H1 (cell line): Measurements from ENCODE around the gene LARP1. TPM values are rescaled to one million over a fixed set of nuclear protein-coding genes. Genes with fewer than 3 reads are reported as not detected.

Experiments used
- CHD7 ChIP-seq: fragments of 300-600 bp; sonication (generic); IDR thresholded peaks from 2 replicates; pipeline ENCODE4 v1.7.1; 2012; ENCODE audit warnings: low read length, moderate library complexity, mild to moderate bottlenecking, inconsistent platforms; ENCODE audit not compliant: insufficient replicate concordance
- EGR1 ChIP-seq: IDR thresholded peaks from 2 replicates; pipeline ENCODE4 v1.6.1; 2011; ENCODE audit warnings: low read depth, low read length, borderline replicate concordance
- PHF8 ChIP-seq: fragments of 200-600 bp; sonication (generic); conservative IDR thresholded peaks from 2 replicates; pipeline ENCODE4 v1.7.1; 2012; ENCODE audit warnings: low read depth, mild to moderate bottlenecking, inconsistent platforms, low read length, moderate library complexity
- RFX5 ChIP-seq: IDR thresholded peaks from 2 replicates; pipeline ENCODE4 v1.6.1; 2011; ENCODE audit warnings: low read depth, low read length, improper control_type of control experiment, borderline replicate concordance
- SIRT6 ChIP-seq: IDR thresholded peaks from one replicate; pipeline ENCODE4 v1.7.1; 2012; ENCODE audit warnings: low read length, inconsistent platforms
- polyA plus RNA-seq, 7 experiments: library from polyadenylated mRNA; depleted of rRNA in 3 of 7; stranded (reverse) in 5 of 7; unstranded in 2 of 7; fragments of >200 nt in 5 of 7; fragments of 200-250 nt in 2 of 7; gene quantifications; 1 replicate in 5 of 7; 2 replicates in 1 of 7; 4 replicates in 1 of 7; pipeline versions ENCODE4 v1.2.1 to v1.2.3, GENCODE V29; 2011 to 2013; ENCODE audit warnings: missing spikeins in 2 of 7, mixed read lengths in 2 of 7
- total RNA-seq: library from RNA; stranded (reverse); fragmentation: NEBNext Ultra II Directional; extraction: Animal tissue kit (Norgen Biotek cat#: 25700); gene quantifications from 2 replicates; pipeline ENCODE4 v1.2.1, GENCODE V29; 2021

Gene LARP1
- total and polyA plus RNA-seq, 2 of the 8 experiments (the other 6 are each of a cell fraction or from before 2014, with no cell fraction given), result 106 to 422 TPM

GRCh38 chr5:154824070-154824469, 68.9 kb downstream of the LARP1 start (continued):
- TF ChIP-seq CHD7, result no peak
- TF ChIP-seq PHF8, result no peak
- TF ChIP-seq RFX5, result no peak
- TF ChIP-seq SIRT6, result no peak
- TF ChIP-seq EGR1, result no peak
